Fibroblast of skin of right quadriceps (primary cell): Measurements from ENCODE around the gene SBNO2.
"Not testable (repeated sequence)": the region's sequence is repeated elsewhere in the genome, so short reads cannot be mapped to it uniquely, and the experiment has no call there.

Source experiments
- DNase-seq: peaks from one replicate; pipeline ENCODE4 v3.0.0-alpha.2; 2013

Gene SBNO2

GRCh38 chr19:1133471-1133929 lies 40.6 kb downstream of the SBNO2 start:
- DNase-seq: no peak

GRCh38 chr19:1132552-1133383 lies 41.3 kb downstream of the SBNO2 start:
- DNase-seq: no peak

GRCh38 chr19:1131718-1132551 lies 42.1 kb downstream of the SBNO2 start:
- peak; percentile 87 for DNase-seq

GRCh38 chr19:1130771-1131717 lies 43.0 kb downstream of the SBNO2 start:
- DNase-seq: no peak

GRCh38 chr19:1129535-1129934 lies 44.5 kb downstream of the SBNO2 start:
- no peak for DNase-seq

GRCh38 chr19:1129084-1129483 lies 45.0 kb downstream of the SBNO2 start:
- not testable (repeated sequence) for DNase-seq

- DNase-seq: no peak
Measured at GRCh38 chr19:1128106-1128505, 46.0 kb downstream of the SBNO2 start.

- DNase-seq: no peak
Measured at GRCh38 chr19:1126984-1127760, 46.9 kb downstream of the SBNO2 start.

- no peak for DNase-seq
Measured at GRCh38 chr19:1125601-1126467, 48.2 kb downstream of the SBNO2 start.

- DNase-seq: no peak
Measured at GRCh38 chr19:1123885-1124677, 50.0 kb downstream of the SBNO2 start.

- no peak for DNase-seq
Measured at GRCh38 chr19:1123381-1123780, 50.7 kb downstream of the SBNO2 start.

- peak; percentile 69 for DNase-seq
Measured at GRCh38 chr19:1122972-1123363, 51.1 kb downstream of the SBNO2 start.

GRCh38 chr19:1122021-1122971 lies 51.8 kb downstream of the SBNO2 start:
- no peak for DNase-seq

- no peak for DNase-seq
Measured at GRCh38 chr19:1121395-1121794, 52.7 kb downstream of the SBNO2 start.

GRCh38 chr19:1119475-1120217 lies 54.4 kb downstream of the SBNO2 start:
- DNase-seq: no peak

- no peak for DNase-seq
Measured at GRCh38 chr19:1118999-1119398, 55.1 kb downstream of the SBNO2 start.

GRCh38 chr19:1117654-1118053 lies 56.4 kb downstream of the SBNO2 start:
- DNase-seq: no peak
